GM21447 (cell line): ENCODE data around the gene SLC29A4.
"Not testable (repeated sequence)": the region's sequence is repeated elsewhere in the genome, so short reads cannot be mapped to it uniquely, and the experiment has no call there.

Experiments used
- ATAC-seq: cut with Tn5 transposase; IDR thresholded peaks from one replicate; pipeline ENCODE4 v1.9.1; 2021; ENCODE audit not compliant: unreplicated experiment

The SLC29A4 gene

DNA sequence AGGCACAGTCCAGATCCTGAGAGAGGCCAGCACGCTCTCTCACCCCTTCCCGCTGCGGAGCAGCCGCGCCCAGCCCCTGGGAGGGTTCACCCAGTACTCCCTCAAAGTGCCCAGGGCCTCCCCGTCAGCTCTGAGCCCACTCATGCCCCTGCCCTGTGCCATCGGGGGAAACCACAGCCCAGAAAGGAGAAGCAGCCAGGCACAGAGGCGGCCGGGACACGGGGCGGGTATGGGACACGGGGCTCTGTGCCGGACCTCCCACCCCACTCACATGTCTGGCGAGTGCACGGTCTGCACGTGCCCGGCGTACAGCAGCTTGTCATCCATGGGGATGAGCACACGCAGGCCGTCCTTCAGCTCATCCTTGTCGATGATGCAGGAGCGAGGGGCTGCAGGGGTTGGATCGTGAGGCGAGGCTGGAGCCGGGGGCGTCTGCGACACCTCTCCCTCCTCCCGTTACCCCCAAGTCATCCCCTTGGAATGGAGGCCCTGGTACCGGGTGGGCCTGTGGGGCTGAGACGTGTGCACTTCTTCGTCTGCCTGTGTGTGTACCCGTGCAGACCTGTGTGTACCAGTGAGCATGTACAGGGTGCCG is 38.2 kb downstream of the SLC29A4 start:
- ATAC-seq = no peak

DNA sequence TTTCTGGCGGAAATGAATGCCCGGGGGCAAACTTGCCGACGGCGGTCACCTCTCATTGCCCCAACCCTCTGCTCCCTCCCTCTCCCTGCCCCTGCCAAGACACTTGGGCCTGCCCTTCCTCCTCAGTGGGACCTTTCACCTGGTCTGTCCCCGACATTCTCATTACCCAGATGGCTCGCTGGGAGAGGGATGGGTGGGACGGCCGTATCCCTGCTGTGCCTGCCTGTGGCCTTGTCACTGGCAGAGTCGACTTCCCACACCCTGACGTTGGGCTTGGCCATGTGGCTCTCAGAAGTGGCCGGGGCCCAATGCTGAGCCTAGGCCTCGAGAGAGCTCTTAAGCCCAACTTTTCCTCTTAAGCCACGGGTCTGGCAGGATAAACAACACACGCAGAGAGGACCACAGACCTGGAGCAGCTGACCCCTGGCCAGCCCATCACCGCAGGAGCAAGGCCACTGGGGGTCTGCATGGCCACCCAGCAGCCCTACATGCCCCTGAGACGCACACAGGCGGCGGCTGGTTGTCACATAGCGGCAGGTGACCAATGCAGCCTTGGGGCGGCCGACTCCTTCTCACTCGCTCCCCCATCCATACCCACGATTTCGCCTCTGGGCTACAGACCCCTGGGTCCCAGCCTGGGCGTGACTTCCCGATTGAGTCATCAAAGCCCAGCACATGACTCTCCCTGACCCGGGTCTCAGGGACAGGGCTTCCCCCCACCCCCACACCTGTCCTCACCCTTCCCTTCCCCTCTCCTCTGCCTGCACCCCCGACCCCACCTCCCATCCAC is 40.1 kb downstream of the SLC29A4 start:
- ATAC-seq = no peak

DNA sequence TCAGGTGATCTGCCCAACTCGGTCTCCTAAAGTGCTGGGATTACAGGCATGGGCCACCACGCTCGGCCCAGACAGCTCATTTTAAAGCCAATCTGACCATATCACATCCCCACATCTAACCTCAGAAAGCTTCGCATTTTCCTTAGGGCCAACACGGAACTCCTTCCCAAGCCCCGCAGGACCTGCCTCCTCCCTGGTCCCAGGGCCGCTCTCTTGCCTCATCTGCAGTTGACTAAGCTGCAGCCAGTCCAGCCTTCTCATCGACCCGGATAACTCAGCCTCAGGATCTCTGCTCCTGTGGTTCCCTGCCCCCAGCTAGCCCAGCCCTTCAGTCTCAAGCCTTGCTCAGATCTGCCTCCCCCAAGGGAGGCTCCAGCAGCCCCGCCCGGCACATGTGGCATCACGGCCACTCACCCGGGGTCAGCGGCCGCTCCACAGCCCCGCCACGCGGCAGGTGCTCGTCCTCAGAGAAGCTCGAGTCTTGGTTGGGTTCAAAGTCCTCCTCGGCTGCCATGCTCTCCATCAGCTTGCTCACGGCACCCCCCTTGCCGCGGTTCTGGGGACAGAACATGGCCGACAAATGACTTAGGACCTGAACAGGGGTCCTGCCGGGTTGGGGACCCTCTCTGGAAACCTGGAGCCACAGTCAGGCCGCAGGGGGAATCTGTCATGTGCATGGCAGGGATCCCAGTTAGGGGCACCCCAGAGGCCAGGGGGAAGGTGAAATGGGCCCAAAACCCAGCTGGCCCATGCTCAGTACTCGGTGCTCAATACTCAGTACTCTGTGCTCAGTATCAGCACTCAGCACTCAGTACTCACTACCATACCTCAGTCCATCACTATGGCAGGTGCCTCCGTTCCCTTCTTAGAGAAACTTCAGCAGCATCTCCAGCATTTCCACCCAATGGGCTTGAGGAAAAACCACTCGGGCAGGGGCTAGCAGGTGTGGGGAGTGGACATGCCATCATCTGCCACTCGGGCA is 41.3 kb downstream of the SLC29A4 start:
- ATAC-seq = not testable (repeated sequence)

DNA sequence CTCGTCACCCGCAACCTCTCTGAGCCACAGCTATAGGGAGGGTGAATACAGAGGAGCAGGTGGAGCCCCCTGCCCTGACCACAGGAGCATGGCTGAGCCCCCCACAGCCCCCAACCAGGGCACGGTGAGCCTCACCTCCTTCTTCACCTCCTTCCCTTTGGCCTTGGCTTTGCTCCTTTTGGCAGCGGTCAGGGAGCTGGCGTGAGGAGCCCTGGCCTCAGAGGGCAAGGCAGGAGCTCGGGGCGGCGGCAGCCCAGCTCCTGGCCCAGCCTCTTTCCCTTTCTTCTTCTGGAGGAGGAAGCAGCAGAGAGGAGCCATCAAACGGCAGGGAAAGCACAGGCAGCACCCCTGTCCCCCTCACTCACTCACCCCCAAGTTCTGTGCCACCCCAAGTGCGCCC is 42.2 kb downstream of the SLC29A4 start:
- no peak for ATAC-seq

DNA sequence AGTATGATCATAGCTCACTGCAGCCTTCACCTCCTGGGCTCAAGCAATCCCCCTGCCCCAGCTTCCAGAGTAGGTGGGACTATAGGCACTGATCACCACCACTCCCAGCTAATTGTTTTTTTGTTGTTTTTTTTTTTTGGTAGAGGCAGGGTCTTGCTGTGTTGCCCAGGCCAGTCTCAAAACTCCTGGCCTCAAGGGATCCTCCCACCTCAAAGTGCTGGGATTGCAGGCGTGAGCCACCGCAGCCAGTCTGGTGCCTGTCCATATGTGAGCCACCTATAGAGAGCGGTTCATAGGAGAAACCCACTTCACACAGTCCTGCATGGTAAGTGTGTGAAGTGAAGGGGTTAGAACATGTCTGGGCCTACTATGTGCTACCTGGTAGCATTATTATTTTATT is 47.5 kb downstream of the SLC29A4 start:
- no peak for ATAC-seq

DNA sequence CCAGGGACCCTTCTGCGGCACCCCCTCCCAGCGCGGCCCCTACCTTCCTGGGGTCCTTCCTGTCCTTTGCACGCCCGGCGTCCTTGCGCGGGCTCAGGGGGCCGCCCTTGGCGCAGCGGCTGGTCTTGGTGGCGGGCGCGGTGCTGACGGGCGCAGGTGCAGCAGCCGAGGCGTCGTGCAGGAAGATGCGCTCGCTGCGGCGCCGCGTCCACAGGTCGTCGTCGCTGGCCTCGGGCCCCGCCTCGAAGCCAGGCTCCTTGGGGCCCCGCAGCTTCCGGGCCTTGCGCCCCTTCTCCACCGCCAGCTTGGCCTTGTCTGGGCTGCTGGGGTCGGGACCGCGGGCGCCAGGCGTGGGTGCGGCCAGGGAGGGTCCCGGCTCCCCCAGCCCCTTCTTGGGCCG is 49.8 kb downstream of the SLC29A4 start:
- no peak for ATAC-seq

DNA sequence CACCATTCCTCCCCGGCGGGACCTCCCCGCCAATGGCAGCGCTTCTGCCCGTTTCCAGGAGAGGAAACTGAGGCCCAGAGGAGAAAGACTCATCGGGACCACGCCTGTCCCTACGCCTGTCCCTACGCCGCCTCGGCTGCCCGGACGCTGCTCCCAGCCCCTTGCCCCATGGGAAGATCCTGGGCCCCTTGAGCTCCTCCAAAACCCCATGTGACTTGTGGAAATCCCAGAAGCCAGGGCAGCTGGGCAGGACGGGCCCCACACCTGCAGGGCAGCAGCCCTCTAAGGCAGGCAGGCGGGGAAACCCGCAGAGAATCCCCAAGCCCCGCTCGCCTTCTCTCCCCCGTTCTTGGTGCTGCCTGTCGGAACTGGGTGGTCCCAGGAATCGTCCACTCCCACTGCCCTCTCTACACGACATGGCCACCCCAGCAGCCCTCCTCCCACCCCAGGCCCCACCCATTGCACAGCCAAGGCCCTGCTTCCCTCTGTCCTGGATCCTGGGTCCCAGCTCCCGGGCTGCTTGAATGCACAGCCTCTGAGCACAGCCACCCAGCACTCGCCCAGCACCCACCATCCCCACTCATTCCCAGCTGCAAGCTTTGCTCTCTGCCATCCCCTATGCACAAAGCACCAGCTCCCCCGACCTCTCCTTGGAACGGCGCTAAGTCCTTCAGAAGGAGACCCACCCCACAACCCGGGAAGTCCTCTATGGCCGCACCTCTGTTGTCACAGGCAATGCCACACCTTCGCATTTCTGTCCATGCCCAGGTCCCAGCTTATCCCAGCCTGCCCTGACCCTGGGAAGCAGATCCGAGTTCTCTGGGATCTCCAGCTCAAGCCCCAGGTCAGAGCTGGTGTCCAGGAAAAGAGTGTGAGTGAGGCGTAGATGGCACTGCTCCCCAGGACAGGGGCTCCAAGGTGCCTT is 50.6 kb downstream of the SLC29A4 start:
- no peak for ATAC-seq

DNA sequence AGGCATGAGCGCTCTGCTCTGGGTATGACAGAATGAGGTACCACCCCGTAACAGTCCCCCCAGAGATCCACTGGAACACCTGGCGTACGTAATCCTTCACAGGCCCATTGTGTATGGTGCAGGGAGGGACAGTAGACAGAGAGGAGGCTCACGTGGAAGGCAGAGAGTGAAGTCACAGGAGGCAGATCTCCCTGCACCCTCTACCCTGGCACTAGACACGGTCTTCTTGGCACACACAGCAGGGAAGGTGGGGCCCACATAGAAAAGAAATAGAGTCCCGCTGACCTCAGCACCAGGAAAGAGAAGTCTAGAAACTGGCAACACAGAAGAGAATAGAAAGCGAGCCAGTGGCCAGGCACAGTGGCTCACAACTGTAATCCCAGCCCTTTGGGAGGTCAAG is 51.9 kb downstream of the SLC29A4 start:
- ATAC-seq = no peak

DNA sequence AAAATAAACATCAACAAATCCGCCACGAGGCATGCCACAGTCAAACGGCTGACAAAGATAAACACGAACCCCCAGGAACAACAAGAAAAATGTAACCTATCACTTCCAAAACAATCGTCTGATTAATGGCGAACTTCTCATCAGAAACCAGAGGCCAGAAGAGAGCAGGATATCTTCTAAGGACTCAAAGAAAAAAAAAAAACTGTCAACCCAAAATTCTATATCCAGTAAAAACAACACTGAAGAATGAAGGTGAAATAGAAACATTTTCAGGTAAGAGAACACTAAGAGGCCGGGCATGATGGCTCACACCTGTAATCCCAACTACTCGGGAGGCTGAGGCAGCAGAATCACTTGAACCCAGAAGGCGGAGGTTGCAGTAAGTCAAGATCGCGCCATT is 54.3 kb downstream of the SLC29A4 start:
- ATAC-seq = no peak

DNA sequence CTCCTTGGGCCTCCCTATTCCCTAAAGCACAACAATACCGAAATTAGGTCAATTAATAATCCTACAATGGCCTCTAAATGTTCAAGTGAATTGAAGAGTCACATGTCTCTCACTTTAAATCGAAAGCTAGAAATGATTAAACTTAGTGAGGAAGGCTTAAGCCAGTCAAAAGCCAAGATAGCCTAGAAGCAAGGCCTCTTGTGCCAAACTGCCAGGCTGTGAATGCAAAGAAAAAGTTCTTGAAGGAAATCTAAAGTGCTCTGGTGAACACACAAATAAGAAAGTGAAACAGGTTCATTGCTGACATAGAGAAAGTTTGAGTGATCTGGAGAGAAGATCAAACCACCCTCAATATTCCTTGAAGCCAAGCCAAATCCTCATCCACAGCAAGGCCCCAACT is 57.2 kb downstream of the SLC29A4 start:
- no peak for ATAC-seq

DNA sequence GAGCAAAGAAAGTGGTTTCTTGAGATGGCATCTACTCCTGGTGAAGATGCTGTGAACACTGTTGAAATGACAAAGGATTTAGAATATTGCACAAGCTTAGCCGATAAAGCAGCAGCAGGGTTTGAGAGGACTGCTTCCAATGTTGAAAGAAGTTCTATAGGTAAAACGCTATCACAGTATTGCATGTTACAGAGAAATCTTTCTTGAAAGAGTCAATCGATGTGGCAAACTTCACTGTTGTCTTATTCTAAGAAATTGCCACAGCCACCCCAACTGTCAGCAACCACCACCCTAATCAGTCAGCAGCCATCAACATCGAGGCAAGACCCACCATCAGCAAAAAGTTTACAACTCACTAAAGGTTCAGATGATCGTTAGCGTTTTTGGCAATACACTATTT is 59.9 kb downstream of the SLC29A4 start:
- ATAC-seq = no peak

DNA sequence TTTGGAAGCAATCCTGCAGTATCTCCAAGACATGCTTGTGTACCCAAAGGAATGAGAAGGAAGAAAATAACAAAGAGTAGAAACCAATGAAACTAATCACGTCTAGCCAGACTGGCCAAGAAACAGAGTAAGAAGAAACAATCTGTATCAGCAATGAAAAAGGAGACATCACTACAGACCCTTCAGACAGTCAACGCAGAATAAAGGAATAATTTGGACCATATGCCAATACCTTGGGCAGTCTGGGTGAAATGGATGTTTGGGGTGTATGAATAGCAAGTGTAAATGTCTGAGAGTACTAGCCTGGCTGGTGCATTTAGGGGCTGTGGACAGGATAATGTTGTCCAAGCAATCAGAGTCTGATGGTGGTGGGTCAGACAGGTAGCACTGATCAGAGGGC is 61.1 kb downstream of the SLC29A4 start:
- no peak for ATAC-seq

DNA sequence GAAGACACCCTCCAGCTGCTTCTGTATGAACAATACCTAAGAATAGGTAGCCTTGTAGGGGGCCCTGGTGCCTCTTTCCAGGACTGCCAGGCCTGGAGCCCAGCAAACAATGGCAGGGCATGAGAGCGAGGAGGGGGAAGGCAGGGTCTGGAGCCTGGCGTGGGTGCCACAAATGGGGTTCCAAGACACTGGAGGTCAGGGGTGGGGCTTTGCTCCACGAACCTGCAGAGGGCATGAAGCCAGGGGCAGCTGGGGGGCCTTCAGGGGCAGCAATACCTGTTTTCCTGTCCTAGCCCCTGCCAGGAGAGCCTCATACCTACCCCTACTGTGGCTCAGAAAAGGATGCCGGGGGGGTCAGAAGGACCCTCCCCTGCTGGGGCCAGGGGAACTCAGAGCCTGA is 61.6 kb downstream of the SLC29A4 start:
- ATAC-seq = no peak

DNA sequence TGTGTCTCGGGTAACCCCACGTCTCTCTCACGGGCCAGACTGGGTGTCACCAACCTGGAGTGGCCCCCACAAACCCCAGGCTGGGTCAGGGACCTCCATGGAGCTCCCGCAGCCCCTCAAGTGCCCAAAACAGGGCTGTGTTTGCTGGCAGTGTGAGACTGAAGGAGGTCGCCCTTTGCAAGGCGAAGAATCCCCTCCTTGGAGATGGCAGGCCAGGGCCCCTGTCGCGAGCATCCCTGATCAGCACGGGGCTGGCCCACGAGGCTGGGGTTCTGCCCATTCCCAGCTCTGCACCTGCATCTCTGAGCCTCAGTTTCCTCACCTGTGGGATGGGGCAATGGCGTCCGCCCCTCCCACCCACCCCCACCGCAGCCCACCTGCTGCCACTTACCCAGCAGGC is 62.4 kb downstream of the SLC29A4 start:
- no peak for ATAC-seq

DNA sequence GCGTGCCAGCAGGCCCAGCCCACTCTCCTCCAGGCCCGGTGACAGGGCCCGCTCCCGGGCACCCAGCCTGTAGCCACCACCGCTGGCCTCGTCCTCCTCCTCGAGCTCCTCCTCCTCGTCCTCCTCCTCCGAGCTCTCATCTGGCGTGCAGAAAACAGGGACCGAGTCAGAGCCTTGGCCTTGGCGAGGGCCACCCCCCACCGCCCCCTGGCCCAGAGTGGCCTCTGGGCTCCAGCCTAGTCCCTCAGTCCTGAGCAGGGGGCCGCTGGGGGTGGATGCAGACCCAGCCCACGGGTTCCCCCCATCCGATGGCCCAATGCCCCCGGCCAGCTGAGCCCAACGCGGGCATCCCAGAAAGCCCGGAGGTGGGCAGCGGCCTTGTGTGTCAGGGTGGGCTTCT is 62.9 kb downstream of the SLC29A4 start:
- no peak for ATAC-seq

DNA sequence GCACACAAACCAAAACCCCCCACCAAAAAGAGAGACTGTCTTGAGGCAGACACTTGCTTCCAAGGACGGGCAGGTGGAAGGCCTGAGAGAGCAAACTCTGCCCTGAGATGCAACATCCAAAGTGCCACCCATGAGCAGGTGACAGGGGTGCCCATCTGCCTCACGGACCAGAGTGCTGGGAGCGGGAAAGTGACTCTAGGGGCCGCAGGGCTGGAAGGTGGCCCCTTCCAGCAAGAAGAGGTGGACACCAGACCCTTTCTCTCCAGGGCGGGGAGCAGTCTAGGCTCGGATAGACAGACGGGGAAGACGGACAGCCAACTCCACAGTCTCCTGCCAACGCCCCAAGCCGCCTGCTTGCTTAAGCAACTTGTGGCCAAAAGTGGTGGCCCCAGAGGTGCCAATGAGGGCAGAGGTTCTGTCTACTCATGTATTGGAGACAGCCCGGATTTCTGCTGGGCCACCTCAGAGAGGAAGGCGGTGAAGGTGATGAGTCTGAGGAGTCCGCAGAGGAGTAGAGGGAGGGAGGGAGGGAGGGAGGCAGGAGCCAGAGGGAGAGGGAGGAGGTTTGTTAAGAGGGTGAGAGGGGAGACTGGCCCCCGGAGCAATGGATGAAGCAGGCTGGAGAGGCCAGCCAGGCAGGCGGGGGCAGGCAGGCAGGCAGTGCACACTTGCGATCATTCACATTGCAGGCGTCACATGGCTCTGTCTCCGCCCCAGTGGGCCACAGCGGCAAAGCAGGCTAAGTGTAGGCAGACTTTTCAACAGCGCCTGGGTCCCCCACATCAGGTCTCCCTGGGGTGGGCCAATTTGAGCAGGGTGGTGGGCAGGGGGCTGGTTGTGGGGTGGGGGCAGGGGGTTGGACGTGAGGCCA is 65.6 kb downstream of the SLC29A4 start:
- no peak for ATAC-seq

DNA sequence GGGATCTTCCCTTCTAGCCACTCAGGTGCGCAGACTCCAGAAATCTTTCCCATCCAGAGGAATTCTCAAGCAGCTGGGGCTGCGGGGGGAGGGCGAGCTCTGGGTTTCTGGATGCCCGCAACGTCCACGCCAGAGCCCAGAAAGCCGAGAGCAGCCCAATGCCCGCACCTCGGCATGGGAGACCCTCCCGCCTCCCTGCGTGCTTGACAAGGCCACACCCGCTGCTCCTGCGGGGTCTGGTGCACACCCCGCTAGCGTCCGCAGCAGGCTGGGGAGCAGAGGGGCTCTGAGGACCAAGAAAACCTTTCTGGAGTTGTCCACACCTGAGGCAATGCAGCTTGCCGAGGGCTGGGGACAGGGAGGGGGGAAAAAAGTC is 66.2 kb downstream of the SLC29A4 start:
- ATAC-seq = no peak

DNA sequence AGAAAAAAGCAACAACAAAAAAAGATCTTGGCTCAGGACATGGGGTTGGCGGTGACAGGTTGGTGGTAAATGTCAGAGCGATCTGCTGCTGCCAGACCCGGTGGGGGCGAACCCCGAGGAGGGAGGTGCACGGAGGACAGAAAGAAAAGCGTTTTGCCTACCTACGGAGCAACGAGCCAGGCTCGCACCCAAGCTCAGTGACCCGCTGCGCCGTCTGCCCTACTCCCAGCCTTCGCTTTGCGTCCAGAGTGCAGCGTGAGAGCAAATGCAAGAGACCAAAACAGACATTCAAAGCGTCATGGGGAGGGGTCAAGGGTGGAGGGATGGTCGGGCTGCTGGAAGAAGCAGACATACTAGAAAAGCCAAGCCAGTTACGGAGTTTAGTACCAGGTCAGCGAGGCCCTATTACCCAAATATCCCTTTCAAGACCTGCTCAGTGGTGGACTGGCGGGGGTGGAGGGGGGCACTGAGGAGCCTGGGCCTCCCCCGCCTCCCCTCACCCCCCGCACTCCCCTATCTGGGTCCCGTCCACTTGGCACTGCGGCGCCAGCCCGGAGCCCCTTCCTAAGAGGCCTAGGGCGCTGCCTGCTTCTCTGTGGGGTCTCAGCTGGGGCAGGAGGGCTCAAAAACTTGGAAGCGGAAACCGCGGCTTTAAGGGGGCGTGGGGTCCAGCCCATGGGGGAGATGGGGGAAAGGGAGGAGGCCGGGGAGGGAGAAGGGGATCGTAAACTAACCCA is 66.9 kb downstream of the SLC29A4 start:
- ATAC-seq = no peak

DNA sequence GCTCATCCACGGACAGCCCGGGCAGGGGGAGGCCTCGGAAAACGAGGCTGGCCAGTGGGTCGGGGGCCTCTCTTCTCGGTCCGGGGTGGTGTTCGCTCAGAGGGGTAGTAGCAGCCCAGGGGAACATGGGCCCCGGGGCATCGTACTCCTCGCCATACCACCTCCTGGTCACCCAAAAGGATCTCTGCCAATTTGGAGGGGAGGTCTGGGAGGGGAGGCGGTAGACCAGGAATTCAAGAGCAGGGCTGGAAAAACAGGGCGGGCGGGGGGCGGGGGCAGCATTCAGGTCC is 67.4 kb downstream of the SLC29A4 start:
- no peak for ATAC-seq
